Activated CD8-positive, alpha-beta memory T cell treated with anti-CD3 and anti-CD28 coated beads, Interleukin-2, amount 10 ng/mL, durations not matched to agents 7 days and 5 days (primary cell): ENCODE data around the gene VPS33A. TPM values are rescaled to one million over a fixed set of nuclear protein-coding genes. Genes with fewer than 3 reads are reported as not detected.

Experiments
- ATAC-seq: fragments of 150-1000 bp; cut with Tn5 transposase; one replicate; pipeline ENCODE4 v1.10.0; 2021; ENCODE audit warnings: moderate library complexity
- CTCF ChIA-PET: fragments of 350-600 bp; sonication (Branson Sonifier 250); formaldehyde crosslinking; loops from one replicate; lab custom pipeline; 2021; ENCODE audit warnings: antibody characterized with exemption; lab: Charles Lee
- DNase-seq: peaks from one replicate; pipeline ENCODE4 v3.0.0-alpha.2; 2020
- H3K27ac Mint-ChIP-seq: one replicate; pipeline ENCODE4 v1.8.0; 2021; ENCODE audit warnings: mild to moderate bottlenecking, mixed read lengths
- H3K27me3 Mint-ChIP-seq: one replicate; pipeline ENCODE4 v1.8.0; 2021; ENCODE audit warnings: mixed read lengths
- H3K36me3 Mint-ChIP-seq: one replicate; pipeline ENCODE4 v1.8.0; 2021; ENCODE audit warnings: mild to moderate bottlenecking, mixed read lengths
- H3K4me1 Mint-ChIP-seq: one replicate; pipeline ENCODE4 v1.8.0; 2021; ENCODE audit warnings: mixed read lengths
- H3K4me3 Mint-ChIP-seq: one replicate; pipeline ENCODE4 v1.8.0; 2021; ENCODE audit warnings: mild to moderate bottlenecking, moderate library complexity, mixed read lengths
- H3K9me3 Mint-ChIP-seq: one replicate; pipeline ENCODE4 v1.8.0; 2022; ENCODE audit warnings: low read depth, mixed read lengths
- total RNA-seq, 2 experiments: library from RNA; stranded (reverse); gene quantifications; one replicate each; pipeline ENCODE4 v1.2.3, GENCODE V29; 2021

Gene VPS33A
- 10 to 100 TPM; 26.2 to 37.3 TPM for total RNA-seq

DNA sequence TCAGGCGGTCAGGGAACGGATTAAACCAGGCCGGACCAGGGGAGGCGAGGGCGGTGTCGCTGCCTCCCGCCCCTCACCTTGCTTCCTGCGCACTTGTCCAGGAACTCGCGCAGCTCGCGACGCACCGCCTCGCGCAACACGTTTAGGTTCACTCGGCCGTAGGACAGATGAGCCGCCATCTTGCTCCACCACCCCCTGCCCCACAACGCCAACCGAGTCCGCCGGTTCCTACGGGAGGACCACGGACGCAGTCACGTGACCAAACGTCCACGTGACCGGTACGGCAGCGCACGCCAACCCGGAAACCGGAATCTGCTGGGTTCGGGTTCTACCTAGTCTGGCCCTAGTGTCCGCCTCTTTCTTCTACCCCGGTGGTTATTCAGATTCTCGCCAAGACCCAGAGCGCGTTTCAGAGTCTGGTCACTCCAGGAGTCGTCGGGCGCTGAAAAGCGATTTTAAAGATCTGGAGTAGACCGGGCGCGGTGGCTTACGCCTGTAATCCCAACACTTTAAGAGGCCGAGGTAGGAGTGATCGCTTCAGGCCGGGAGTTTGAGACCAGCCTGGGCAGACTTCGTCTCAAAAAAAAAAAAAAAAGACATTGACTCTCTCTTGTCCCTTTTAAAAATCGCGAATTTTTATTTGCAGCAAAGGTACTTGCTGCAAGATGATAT is at the start of gene VPS33A:
Gene VPS33A, minus strand, starts transcription at position 265 of the 672 bp plus-strand sequence. Its CDS starts 86 bp downstream, at position 179.
- H3K4me3 Mint-ChIP-seq = peak within 1 kb of the TSS; percentile 96
- H3K9me3 Mint-ChIP-seq = no peaks in the 10 kb centered on the region
- H3K27ac Mint-ChIP-seq = peak within 1 kb of the TSS; percentile 99
- H3K4me1 Mint-ChIP-seq = peaks cover 25% of the 10 kb centered on the region
- CTCF ChIA-PET = interaction anchor here (0.7 to 3.3 kb wide), 15 partner anchors 22 to 188 kb away, joined by 3 to 34 read pairs (median 4); partner anchors contain the start of genes B3GNT4, DIABLO and MLXIP
- peaks cover 4% of the 10 kb centered on the region for H3K27me3 Mint-ChIP-seq
- ATAC-seq = peak; percentile 90
- H3K36me3 Mint-ChIP-seq = peaks cover 8% of the 10 kb centered on the region
- DNase-seq = peak; percentile 97

- no peak overlapping the region for H3K4me3 Mint-ChIP-seq
- H3K4me1 Mint-ChIP-seq = no peaks in the 10 kb centered on the region
- H3K9me3 Mint-ChIP-seq = no peaks in the 10 kb centered on the region
- ATAC-seq (no peak), DNase-seq (no peak)
- H3K36me3 Mint-ChIP-seq = peaks cover 28% of the 10 kb centered on the region
- no peak overlapping the region for H3K27ac Mint-ChIP-seq
- H3K27me3 Mint-ChIP-seq = no peaks in the 10 kb centered on the region
- CTCF ChIA-PET = interaction anchor here (1.2 kb wide), 1 partner anchor 9 kb away, joined by 3 read pairs; no protein-coding TSS in a partner anchor
These were observed 46.6 kb upstream of the VPS33A start for GRCh38 chr12:122312926-122313325.

GRCh38 chr12:122311696-122312095 is 45.4 kb upstream of the VPS33A start:
- ATAC-seq (no peak), DNase-seq (no peak)
- CTCF ChIA-PET = interaction anchor here (1.8 kb wide), 1 partner anchor 44 kb away, joined by 5 read pairs; no protein-coding TSS in a partner anchor
- Mint-ChIP-seq H3K9me3 (no peaks in the 10 kb centered on the region), H3K27ac (no peak overlapping the region), H3K4me1 (no peaks in the 10 kb centered on the region), H3K27me3 (no peaks in the 10 kb centered on the region), H3K36me3 (peaks cover 23% of the 10 kb centered on the region), H3K4me3 (no peak overlapping the region)

- CTCF ChIA-PET = interaction anchor here (1.8 kb wide), 1 partner anchor 45 kb away, joined by 5 read pairs; no protein-coding TSS in a partner anchor
- Mint-ChIP-seq H3K36me3 (peaks cover 23% of the 10 kb centered on the region), H3K4me3 (no peak overlapping the region), H3K9me3 (no peaks in the 10 kb centered on the region), H3K4me1 (no peaks in the 10 kb centered on the region), H3K27ac (no peak overlapping the region), H3K27me3 (no peaks in the 10 kb centered on the region)
- no peak for ATAC-seq
- DNase-seq = no peak
These were observed 44.5 kb upstream of the VPS33A start for GRCh38 chr12:122310626-122311333.

DNA sequence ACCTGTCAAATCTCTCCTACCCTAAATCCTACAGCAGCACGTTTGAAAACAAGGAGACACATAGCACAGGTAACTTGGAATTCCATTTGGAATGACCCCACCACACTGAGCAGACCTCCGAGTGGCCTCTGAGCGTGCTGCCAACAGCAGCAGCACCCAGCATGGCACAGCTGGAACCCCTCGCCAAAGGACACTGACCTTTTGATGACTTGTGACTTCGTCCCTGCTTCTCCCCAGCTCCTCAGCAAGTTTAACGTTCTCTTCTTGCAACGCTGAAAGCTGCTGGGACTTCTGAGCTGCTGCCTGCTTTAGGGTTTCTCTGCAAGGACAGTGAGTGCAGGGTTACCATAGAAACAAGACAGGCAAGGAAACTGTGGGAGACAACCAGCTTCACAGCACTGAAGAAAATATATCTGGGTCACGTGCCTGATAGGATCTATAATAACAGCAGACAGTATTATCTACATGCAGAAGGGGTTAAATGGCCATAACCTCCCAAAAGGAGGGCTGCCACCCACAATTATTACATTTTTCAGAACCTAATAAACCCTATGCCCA is 43.3 kb upstream of the VPS33A start:
- Mint-ChIP-seq H3K27me3 (no peaks in the 10 kb centered on the region), H3K9me3 (no peaks in the 10 kb centered on the region), H3K36me3 (peaks cover 18% of the 10 kb centered on the region), H3K27ac (no peak overlapping the region), H3K4me1 (no peaks in the 10 kb centered on the region), H3K4me3 (no peak overlapping the region)
- DNase-seq (no peak), ATAC-seq (no peak)
- CTCF ChIA-PET = interaction anchor here (0.6 to 1.7 kb wide), 3 partner anchors 46 to 186 kb away, joined by 3 to 4 read pairs (median 3); no protein-coding TSS in a partner anchor

DNA sequence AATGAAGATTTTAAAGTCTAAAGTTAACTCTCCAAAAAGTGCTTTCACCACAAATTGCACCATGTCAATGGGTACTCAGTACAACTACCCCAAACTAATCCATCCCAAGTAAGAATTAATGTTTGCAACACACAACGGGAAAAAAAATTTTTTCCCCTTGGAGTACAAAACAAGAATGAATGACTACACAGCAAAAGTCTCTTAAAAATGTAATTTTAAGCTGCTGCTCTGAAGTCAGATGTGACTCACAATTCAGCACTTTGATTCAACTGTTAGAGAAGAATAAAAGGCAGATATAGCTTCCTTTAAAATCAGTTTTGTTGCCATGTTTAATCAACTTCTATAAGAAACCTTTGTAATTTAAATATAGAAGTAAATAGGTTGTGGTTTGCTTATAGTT is 42.5 kb upstream of the VPS33A start:
- CTCF ChIA-PET = interaction anchor here (0.6 to 1.7 kb wide), 3 partner anchors 21 to 47 kb away, joined by 3 to 4 read pairs (median 4); no protein-coding TSS in a partner anchor
- H3K27ac Mint-ChIP-seq = no peak overlapping the region
- ATAC-seq = no peak

DNA sequence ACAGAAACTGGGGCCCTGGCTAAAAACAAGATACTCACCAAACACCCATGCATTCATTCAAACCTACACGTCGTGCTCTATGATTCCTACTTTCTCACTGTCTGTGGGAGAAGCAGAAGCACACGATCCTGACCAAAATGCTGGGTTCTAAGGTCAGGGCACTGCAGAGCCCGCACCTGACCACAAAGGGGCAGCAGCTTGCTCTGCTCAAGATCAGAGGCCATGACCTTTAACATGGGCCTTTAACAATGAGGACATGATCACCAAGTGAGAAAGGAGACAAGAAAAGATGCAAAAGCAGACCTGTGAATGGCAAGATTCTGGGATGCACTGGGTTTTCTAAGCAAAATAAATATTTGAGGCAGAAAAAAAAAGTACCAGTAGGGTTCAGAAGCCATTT is 40.1 kb upstream of the VPS33A start:
- no peaks in the 10 kb centered on the region for H3K9me3 Mint-ChIP-seq
- CTCF ChIA-PET = interaction anchor here (1.8 kb wide), 1 partner anchor 49 kb away, joined by 6 read pairs; no protein-coding TSS in a partner anchor
- DNase-seq (no peak), ATAC-seq (no peak)
- no peaks in the 10 kb centered on the region for H3K27me3 Mint-ChIP-seq
- peaks cover 21% of the 10 kb centered on the region for H3K36me3 Mint-ChIP-seq
- H3K4me1 Mint-ChIP-seq = no peaks in the 10 kb centered on the region
- no peak overlapping the region for H3K27ac Mint-ChIP-seq
- H3K4me3 Mint-ChIP-seq = no peak overlapping the region

More for the DNA sequence above, 42.5 kb upstream of the VPS33A start:
- no peaks in the 10 kb centered on the region for H3K27me3 Mint-ChIP-seq
- H3K4me3 Mint-ChIP-seq = no peak overlapping the region
- DNase-seq = no peak
- no peaks in the 10 kb centered on the region for H3K9me3 Mint-ChIP-seq
- H3K36me3 Mint-ChIP-seq = peaks cover 17% of the 10 kb centered on the region
- no peaks in the 10 kb centered on the region for H3K4me1 Mint-ChIP-seq

DNA sequence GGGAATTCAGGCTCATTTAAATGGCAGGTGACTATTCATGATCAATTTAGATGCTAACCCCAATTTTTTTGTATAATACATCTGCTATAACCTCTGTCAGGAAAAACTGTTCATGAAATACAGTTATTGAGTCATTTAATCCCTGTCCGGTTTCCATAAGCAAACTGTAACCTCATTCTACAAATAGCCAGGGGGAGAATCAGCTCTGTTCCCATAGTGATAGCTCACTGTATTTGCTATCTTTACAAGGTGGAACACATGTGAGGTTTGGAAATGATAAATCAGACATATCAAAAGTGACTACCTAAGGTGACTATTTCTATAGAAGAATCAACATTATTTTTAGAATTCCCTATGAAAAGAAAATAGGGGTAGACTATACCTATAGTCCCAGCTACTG is 38.6 kb upstream of the VPS33A start:
- H3K4me1 Mint-ChIP-seq = no peaks in the 10 kb centered on the region
- CTCF ChIA-PET = interaction anchor here (0.7 kb wide), 1 partner anchor 515 kb away, joined by 3 read pairs; no protein-coding TSS in a partner anchor
- no peaks in the 10 kb centered on the region for H3K9me3 Mint-ChIP-seq
- DNase-seq (no peak), ATAC-seq (no peak)
- peaks cover 17% of the 10 kb centered on the region for H3K36me3 Mint-ChIP-seq
- no peak overlapping the region for H3K27ac Mint-ChIP-seq
- no peaks in the 10 kb centered on the region for H3K27me3 Mint-ChIP-seq
- H3K4me3 Mint-ChIP-seq = no peak overlapping the region

- Mint-ChIP-seq H3K4me3 (no peak overlapping the region), H3K4me1 (no peaks in the 10 kb centered on the region), H3K27me3 (no peaks in the 10 kb centered on the region), H3K36me3 (peaks cover 13% of the 10 kb centered on the region), H3K27ac (peak overlapping the region; percentile 34), H3K9me3 (no peaks in the 10 kb centered on the region)
- ATAC-seq = no peak
- no peak for DNase-seq
- CTCF ChIA-PET = interaction anchor here (1.0 kb wide), 1 partner anchor 34 kb away, joined by 3 read pairs; no protein-coding TSS in a partner anchor
These were observed 36.8 kb upstream of the VPS33A start for GRCh38 chr12:122303068-122303467.

DNA sequence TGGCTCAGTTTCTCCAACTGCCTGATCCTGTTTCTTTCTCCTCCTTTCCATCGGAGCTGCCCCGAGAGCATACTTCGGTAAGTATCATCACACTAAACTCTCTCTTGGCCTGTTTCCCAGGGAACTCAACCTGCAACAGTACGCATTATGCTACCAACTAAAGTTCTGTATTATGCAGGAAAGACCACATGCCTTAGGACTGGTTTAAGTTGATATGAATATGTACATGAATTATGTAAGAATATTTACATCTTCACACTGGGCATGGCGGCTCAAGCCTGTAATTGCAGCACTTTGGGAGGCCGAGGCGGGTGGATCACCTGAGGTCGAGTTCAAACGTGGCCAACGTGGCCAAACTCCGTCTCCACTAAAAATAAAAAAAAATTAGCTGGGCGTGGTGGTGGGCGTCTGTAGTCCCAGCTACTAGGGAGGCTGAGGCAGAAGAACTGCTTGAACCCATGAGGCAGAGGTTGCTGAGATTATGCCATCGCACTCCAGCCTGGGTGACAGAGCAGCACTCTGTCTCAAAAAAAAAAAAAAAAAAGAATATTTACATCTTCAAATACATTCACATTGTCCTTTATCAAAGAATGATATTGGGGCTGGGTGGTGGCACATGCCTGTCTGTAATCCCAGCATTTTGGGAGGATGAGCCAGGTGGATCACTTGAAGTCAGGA is 31.9 kb upstream of the VPS33A start:
- H3K9me3 Mint-ChIP-seq = no peaks in the 10 kb centered on the region
- peaks cover 3% of the 10 kb centered on the region for H3K4me1 Mint-ChIP-seq
- H3K27me3 Mint-ChIP-seq = no peaks in the 10 kb centered on the region
- DNase-seq (no peak), ATAC-seq (no peak)
- H3K4me3 Mint-ChIP-seq = no peak overlapping the region
- no peak overlapping the region for H3K27ac Mint-ChIP-seq
- CTCF ChIA-PET = no interaction called here
- peaks cover 20% of the 10 kb centered on the region for H3K36me3 Mint-ChIP-seq

GRCh38 chr12:122297494-122297893 is 31.2 kb upstream of the VPS33A start:
- DNase-seq (no peak), ATAC-seq (no peak)
- Mint-ChIP-seq H3K4me1 (peaks cover 8% of the 10 kb centered on the region), H3K27me3 (no peaks in the 10 kb centered on the region), H3K9me3 (no peaks in the 10 kb centered on the region), H3K27ac (no peak overlapping the region), H3K36me3 (peaks cover 22% of the 10 kb centered on the region), H3K4me3 (no peak overlapping the region)
- CTCF ChIA-PET = no interaction called here

- peaks cover 8% of the 10 kb centered on the region for H3K4me1 Mint-ChIP-seq
- H3K4me3 Mint-ChIP-seq = no peak overlapping the region
- H3K27me3 Mint-ChIP-seq = no peaks in the 10 kb centered on the region
- ATAC-seq (no peak), DNase-seq (no peak)
- H3K36me3 Mint-ChIP-seq = peaks cover 22% of the 10 kb centered on the region
- no peak overlapping the region for H3K27ac Mint-ChIP-seq
- CTCF ChIA-PET = interaction anchor here (0.7 kb wide), 1 partner anchor 104 kb away, joined by 3 read pairs; no protein-coding TSS in a partner anchor
- H3K9me3 Mint-ChIP-seq = no peaks in the 10 kb centered on the region
These were observed 29.6 kb upstream of the VPS33A start for GRCh38 chr12:122295877-122296276.

- H3K27ac Mint-ChIP-seq = peak overlapping the region; percentile 63
- CTCF ChIA-PET = no interaction called here
- peak; percentile 42 for ATAC-seq
These were observed 26.8 kb upstream of the VPS33A start for GRCh38 chr12:122293081-122293480.

More at GRCh38 chr12:122293081-122293480, 26.8 kb upstream of the VPS33A start:
- DNase-seq = no peak
- Mint-ChIP-seq H3K4me3 (no peak overlapping the region), H3K9me3 (no peaks in the 10 kb centered on the region), H3K4me1 (peaks cover 12% of the 10 kb centered on the region), H3K36me3 (peaks cover 21% of the 10 kb centered on the region), H3K27me3 (no peaks in the 10 kb centered on the region)
